Activated naive CD4-positive, alpha-beta T cell treated with anti-CD3 and anti-CD28 coated beads, Interleukin-2, amount 10 ng/mL, durations not matched to agents 7 days and 5 days (primary cell): ENCODE measurements around the gene CCDC66.

Experiments used
- CTCF ChIA-PET: fragments of 350-600 bp; sonication (Branson Sonifier 250); formaldehyde crosslinking; loops from one replicate; lab custom pipeline; 2021; ENCODE audit warnings: antibody characterized with exemption; lab: Charles Lee
- DNase-seq: peaks from one replicate; pipeline ENCODE4 v3.0.0-alpha.2; 2020
- H3K27ac Mint-ChIP-seq: one replicate; pipeline ENCODE4 v1.8.0; 2021; ENCODE audit warnings: mild to moderate bottlenecking, moderate library complexity, mixed read lengths
- H3K27me3 Mint-ChIP-seq: one replicate; pipeline ENCODE4 v1.8.0; 2021; ENCODE audit warnings: mild to moderate bottlenecking, mixed read lengths
- H3K36me3 Mint-ChIP-seq: one replicate; pipeline ENCODE4 v1.8.0; 2021; ENCODE audit warnings: mixed read lengths
- H3K4me1 Mint-ChIP-seq: one replicate; pipeline ENCODE4 v1.8.0; 2021; ENCODE audit warnings: mixed read lengths
- H3K4me3 Mint-ChIP-seq: one replicate; pipeline ENCODE4 v1.8.0; 2021; ENCODE audit warnings: mild to moderate bottlenecking, moderate library complexity, mixed read lengths
- H3K9me3 Mint-ChIP-seq: one replicate; pipeline ENCODE4 v1.8.0; 2021; ENCODE audit warnings: mixed read lengths

The CCDC66 gene

DNA sequence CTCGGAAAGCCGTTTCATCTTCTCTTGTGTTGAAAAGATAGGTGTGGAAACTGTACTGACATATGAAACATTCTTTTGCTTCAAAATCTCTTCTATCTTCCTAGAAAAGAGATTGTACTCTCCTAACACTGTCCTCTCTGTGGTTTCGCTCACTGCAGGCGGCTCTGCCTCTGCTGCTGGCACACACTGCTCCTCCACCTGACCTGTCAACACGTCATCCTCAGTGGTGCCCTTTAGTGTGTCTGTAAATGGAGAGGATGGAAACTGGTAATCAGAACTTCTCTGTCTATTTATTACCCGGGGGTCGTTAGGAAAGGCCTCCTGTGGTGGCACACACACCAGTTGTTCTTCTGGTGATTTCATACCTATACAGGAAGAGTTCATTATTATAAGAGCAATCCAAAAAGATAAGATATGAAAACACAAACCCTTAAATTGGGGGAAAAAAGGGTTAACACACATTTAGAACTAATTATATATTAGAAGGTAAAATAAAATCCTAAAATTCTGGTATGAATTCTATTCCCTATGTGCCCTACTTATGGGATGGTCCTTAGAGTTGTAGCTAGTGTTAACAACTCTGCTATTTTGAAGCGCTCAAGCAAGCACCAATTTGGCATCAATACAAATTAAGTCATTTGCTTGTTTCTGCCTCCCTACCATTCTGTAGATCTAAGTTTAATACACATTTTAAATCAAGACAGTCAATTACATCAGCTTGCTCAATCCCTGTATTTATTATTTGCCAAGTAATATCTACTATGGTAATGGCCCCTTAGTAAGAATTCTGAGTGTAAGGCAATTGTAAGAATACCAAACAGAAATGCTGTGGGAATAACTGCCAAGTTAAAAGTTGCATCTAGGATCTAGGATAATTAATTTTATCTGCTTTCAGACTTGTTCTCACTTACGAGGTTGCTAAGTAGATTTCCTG is 76.9 kb downstream of the CCDC66 start:
- no peak for DNase-seq
- CTCF ChIA-PET = no interaction called here
- no peaks in the 10 kb centered on the region for H3K4me1 Mint-ChIP-seq
- peaks cover 39% of the 10 kb centered on the region for H3K36me3 Mint-ChIP-seq
- no peak overlapping the region for H3K4me3 Mint-ChIP-seq
- no peaks in the 10 kb centered on the region for H3K9me3 Mint-ChIP-seq
- peak overlapping the region; percentile 1 for H3K27ac Mint-ChIP-seq
- no peaks in the 10 kb centered on the region for H3K27me3 Mint-ChIP-seq

DNA sequence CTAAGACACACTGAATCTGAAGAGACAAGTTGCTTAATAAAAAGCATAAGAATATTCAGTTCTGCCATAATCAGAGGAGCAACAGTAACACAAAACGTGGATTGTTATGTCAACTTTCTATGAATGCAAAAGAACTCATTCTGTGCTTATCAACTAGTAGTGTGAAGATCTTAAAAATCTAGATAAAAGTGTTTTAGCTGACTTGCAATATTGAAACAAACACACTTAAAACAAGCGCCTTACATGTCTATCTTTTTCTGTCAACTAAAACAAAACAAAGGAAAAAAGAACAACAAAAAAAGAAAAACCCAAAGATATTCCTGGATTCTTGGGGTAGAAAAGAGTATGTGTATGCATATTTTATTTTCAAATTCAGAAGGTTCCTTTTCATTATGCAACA is 88.4 kb downstream of the CCDC66 start:
- Mint-ChIP-seq H3K27ac (no peak overlapping the region), H3K4me3 (no peak overlapping the region), H3K9me3 (no peaks in the 10 kb centered on the region), H3K4me1 (peaks cover 3% of the 10 kb centered on the region), H3K27me3 (no peaks in the 10 kb centered on the region), H3K36me3 (peaks cover 51% of the 10 kb centered on the region)
- DNase-seq = no peak
- CTCF ChIA-PET = no interaction called here

DNA sequence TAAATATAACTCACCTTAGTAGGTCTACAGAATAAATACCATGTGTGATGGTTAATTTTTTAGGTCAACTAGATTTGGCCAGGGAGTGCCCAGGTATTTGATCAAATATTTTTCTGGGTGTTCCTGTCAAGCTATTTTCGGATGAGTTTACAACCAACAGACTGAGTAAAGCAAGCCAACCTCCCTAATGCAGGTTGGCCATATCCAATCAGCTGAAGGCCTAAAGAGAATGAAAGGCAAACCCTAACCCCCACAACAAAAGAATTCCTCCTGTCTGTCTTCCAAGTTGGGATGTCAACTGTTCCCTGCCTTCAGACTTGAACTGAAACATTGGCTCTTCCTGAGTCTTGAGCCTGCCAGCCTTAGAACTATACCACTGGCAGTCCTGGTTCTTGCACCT is 97.5 kb downstream of the CCDC66 start:
- Mint-ChIP-seq H3K4me1 (peaks cover 8% of the 10 kb centered on the region), H3K9me3 (no peaks in the 10 kb centered on the region), H3K27me3 (no peaks in the 10 kb centered on the region), H3K36me3 (peaks cover 63% of the 10 kb centered on the region), H3K27ac (no peak overlapping the region), H3K4me3 (no peak overlapping the region)
- CTCF ChIA-PET = no interaction called here
- no peak for DNase-seq

DNA sequence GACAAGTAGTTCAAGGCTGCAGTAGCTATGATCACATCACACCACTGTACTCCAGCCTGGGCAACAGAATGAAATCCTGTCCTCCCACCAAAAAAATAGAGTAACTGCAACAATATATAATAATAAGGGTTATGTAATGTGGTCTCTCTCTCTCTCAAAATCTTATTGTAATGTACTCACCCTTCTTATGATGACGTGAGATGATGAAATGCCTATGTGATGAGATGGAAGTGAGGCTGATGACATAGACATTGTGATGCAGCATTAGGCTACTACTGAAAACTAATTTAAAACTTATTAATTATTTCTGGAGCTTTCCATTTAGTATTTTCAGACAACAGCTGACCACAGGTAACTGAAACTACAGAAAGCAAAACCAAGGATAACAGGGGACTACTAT is 98.7 kb downstream of the CCDC66 start:
- Mint-ChIP-seq H3K27ac (no peak overlapping the region), H3K4me3 (no peak overlapping the region), H3K4me1 (peaks cover 10% of the 10 kb centered on the region), H3K9me3 (no peaks in the 10 kb centered on the region), H3K36me3 (peaks cover 68% of the 10 kb centered on the region), H3K27me3 (no peaks in the 10 kb centered on the region)
- CTCF ChIA-PET = no interaction called here
- DNase-seq = no peak

DNA sequence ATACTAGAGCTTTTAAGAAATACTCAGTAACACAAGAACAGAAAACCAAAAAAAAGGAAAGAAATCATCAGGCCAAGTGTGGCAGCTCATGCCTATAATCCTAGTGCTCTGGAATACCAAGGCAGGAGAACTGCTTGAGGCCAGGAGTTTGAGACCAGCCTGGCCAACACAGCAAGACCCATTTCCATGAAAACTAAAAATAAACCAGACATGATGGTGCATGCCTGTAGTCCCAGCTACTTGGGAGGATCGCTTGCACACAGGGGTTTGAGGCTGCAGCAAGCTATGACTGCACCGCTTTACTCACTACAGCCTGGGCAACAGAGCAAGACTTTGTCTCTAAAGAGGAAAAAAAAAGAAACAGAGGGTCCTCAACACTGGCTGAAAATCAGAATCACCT is 107.8 kb downstream of the CCDC66 start:
- Mint-ChIP-seq H3K4me1 (peaks cover 6% of the 10 kb centered on the region), H3K27me3 (no peaks in the 10 kb centered on the region), H3K4me3 (no peak overlapping the region), H3K27ac (no peak overlapping the region), H3K9me3 (no peaks in the 10 kb centered on the region), H3K36me3 (peaks cover 60% of the 10 kb centered on the region)
- CTCF ChIA-PET = no interaction called here
- DNase-seq = no peak

DNA sequence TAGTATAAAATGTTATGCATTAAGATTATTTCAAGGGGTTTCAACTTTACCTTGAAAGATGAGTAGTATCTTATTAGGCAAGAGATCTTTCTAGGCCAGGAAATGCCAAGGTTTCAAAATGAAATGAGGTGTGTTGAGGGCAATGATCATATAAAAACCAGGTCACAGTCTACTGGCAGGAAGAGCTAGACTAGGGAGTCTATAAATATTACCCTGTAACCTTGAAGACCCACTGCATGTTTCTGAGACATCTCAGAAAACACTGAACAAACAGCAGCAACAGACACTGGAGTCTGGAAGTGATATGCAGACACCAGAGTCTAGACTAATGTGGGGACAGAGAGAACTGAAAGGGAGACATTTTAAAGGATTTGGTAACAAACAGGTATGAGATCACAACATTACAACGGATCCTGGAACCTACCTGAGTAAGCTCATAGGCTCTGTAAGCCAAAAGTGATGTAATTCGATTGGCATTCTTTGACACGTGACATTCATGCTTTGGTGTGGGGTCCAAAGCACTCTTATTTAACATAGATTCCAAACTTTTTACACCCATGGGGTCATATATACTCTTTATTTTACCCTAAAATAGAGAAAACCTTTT is 111.1 kb downstream of the CCDC66 start:
- Mint-ChIP-seq H3K4me1 (peaks cover 9% of the 10 kb centered on the region), H3K9me3 (no peaks in the 10 kb centered on the region), H3K36me3 (peaks cover 60% of the 10 kb centered on the region), H3K27ac (no peak overlapping the region), H3K4me3 (no peak overlapping the region), H3K27me3 (no peaks in the 10 kb centered on the region)
- CTCF ChIA-PET = no interaction called here
- DNase-seq = no peak
